M059J (cell line): Measurements from ENCODE around the gene SH2D2A. TPM values are rescaled to one million over a fixed set of nuclear protein-coding genes. Genes with fewer than 3 reads are reported as not detected.

ENCODE experiments used
- DNase-seq: peaks from one replicate; pipeline ENCODE4 v3.0.0-alpha.2; 2012; ENCODE audit warnings: low read depth
- total RNA-seq: library from RNA; depleted of rRNA; stranded (reverse); fragments of >200 nt; shearing (Covaris generic); gene quantifications from 2 replicates; pipeline ENCODE4 v1.2.3, GENCODE V29; 2014

Gene SH2D2A
- total RNA-seq, 1 experiment from 2014 or later: 0.71 TPM

DNA sequence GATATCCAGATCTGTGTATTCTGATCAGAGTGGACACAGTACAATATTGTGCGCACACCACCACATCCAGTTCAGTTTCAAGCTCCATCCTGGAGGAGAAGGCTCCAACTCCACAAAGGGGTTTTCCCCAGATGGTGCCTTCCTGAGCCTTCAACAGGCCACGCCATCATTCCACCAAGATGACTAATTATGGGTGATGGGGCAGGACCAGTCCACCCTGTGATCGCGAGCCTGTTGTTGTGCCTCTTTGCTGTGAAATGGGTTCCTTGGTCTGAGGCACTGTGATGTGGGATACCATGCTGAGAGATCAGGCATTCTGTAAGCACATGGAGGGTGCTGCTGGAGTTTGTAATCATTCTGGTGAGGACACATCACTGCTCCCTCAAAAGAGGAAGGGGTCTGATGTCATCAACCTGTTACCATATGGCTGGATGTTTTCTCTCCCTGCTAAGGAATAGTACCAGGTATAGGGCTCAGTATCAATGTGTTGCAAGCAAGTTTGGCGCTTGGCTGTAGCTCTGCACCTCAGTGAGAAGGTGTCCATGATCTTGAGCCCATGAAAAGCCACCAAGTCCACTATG, 6.7 kb upstream of the SH2D2A start:
- peak; percentile 24 for DNase-seq

GRCh38 chr1:156822680-156823079, 6.0 kb upstream of the SH2D2A start:
- DNase-seq: no peak

- peak; percentile 51 for DNase-seq
Measured at GRCh38 chr1:156821801-156822200, 5.2 kb upstream of the SH2D2A start.

GRCh38 chr1:156815961-156816422, 656 bp downstream of the SH2D2A start:
- no peak for DNase-seq

DNA sequence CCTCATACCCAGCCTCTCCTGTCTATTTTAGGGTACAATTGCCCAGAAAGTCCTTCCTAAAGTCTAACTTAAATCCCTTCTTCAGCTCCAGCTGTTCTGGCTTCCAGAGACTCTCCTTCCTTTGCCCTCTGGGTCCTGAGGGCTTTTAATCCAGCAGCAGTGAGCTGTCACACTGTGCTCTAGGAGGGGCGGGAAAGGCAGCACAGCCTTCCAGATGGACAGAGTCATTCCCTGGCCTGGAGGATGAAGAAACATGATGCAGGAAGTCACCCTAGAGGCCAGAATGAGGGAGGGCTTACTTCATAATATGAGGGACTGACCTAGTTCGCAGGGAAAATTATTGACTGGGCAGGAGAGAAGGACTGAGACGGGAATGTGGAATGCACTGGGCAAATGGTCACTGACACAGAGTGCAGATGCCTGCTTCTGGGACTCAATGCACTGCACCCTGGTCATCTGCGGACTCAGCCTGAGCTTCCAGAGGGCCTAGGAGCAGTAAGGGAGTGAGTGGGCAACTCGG, 1.3 kb downstream of the SH2D2A start:
- peak; percentile 78 for DNase-seq

- no peak for DNase-seq
Measured at GRCh38 chr1:156814571-156815260, 1.9 kb downstream of the SH2D2A start.

DNA sequence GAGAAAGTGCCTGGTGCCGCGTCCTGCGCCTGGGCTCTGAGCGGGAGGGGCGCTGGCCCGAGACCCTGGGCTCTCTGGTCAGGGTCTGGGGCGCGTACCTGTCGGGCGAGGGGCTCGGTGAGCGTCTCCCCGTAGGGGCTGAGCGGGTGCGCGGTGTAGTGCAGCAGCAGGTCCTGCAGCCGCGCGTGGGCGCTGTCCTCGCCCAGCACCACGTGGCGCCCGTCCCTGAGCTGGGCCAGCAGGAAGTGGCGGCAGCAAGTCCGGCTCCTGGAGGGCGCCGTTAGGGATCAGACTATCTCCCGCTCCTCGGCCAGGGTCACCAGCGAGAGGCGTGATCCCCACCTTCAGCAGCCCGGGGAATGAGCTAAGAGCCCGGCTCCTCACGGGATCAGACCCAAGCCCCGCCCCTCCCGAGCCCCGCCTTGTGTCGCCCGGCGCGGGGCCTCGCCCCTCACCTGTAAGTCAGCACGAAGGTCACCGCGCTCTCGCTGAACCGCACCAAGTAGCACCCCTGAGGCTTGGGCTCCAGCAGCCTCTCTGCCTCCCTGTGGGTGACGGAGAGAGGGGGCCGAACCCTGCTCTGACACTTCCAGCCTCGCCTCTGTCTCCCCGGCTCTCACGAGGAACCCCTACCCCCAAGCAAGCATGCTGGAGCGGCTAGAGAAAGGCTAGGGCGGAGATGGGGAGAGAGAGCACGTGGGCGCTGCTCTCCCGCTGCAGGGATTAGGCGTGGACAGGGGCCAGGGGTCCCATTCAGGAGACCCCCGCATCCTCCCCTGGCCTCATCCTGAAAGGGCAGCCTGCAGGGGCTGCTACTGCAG, 2.7 kb downstream of the SH2D2A start:
- DNase-seq: no peak

- no peak for DNase-seq
Measured at GRCh38 chr1:156813298-156813697, 3.4 kb downstream of the SH2D2A start.

GRCh38 chr1:156812293-156812990, 4.2 kb downstream of the SH2D2A start:
- DNase-seq: no peak

- DNase-seq: no peak
Measured at GRCh38 chr1:156811168-156811567, 5.5 kb downstream of the SH2D2A start.

GRCh38 chr1:156809711-156810366, 6.8 kb downstream of the SH2D2A start:
- no peak for DNase-seq

DNA sequence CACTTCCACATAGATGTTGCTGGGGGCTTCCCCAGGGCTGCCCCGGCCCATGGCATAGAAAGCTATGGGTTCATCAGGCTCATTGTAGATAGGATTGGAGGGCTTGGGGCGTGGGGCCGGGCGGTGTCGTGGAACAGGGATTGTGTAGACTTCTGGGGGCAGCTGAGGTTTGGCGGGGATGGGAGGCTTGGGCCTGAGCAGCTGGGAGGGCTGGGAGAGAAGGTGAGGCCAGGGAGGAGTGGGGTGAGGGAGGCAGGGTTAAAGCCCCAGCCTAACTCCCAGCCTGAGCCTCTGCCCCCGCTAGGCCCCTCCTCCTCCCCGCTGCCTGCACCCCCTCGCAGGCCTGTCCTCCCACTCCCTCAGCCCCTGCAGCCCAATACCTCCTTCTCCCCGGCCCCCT, 7.4 kb downstream of the SH2D2A start:
- no peak for DNase-seq

- no peak for DNase-seq
Measured at GRCh38 chr1:156808186-156809030, 8.2 kb downstream of the SH2D2A start.

GRCh38 chr1:156807627-156808026, 9.0 kb downstream of the SH2D2A start:
- no peak for DNase-seq

DNA sequence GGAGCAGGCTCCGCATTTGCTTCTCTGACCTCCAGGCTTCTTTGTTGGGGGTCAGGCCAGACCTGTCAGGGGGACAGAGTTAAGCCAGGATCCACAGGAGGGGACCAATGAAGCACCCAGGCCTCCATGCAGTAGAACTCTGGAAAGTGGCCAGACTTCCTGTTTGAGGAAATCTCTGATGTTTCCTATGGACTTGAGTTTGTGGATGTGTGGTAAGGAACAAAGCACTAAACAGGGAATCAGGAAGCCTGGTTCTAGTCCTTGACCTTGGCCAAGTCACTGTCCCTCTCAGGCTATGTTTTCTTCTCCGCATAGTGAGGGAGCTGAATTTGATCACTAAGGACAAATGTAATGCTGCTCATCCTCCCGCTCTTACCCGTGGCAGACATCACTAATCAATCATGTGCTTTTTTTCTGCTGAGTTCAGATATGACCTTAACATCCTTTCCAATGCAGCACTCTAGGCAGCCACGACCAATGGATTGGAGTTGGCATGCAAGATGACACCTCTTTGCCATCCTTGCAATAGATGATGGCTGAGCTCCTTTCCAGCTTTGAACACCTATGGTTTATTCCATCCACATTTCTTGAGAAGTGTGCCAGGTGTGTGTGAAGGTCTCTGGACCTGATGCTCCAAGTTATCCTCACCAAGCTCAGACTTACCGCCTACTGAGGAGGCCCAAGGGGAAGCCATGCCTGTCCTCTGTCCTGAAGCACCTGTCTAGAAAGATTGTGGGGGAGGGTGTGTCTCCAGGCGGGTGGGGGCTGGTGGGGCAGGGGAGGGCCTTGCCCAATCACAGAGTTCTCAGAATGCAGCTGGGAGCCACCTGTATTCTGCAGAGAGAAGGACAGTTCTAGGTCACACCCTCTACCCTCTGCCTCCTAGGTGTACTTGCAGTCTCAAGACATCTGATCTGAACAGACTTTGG, 9.9 kb downstream of the SH2D2A start:
- DNase-seq: no peak

DNA sequence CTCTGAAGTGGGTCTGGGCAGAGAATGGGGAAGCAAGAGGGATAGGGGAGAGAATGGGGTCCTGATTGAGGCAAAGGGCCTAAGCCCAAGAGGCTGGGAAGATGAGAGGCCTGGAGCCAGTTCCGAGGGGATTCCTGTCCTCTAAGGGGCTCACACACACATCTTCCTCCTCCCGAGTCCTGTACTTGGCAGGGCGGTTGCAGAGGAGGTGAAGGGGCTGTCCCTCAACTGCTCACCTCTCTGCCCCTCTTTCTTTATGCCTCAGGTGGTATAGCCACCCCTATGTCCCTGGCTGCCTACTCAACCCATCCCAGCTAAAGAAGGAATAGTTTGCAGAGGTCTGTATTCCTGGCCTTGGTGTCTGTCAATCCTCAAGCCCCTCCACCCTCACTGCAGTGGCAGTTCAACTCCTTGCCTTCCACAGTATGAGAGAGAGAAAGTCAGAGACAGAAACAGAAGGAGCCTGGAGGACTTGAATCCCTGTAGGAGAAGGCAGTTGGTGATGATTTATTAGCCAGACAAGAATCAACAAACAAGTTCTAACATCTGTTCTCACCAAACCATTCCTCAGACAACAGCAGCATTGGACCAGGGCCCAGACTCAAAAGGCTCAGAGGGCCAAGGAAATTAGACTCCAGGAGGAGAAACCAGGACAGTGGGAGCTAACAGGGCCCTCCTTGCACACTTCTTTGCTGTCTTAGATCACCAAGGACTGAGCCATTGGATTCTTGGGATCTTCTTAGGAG, 10.7 kb downstream of the SH2D2A start:
- DNase-seq: peak; percentile 79

GRCh38 chr1:156804572-156805243, 11.9 kb downstream of the SH2D2A start:
- peak; percentile 85 for DNase-seq

GRCh38 chr1:156804026-156804425, 12.6 kb downstream of the SH2D2A start:
- no peak for DNase-seq
